Kidney capillary endothelial cell (primary cell): Measurements from ENCODE around the gene PAM.

ENCODE experiments used
- DNase-seq: peaks from one replicate; pipeline ENCODE4 v3.0.0-alpha.2; 2018; ENCODE audit warnings: low spot score

PAM gene

GRCh38 chr5:102863058-102863457 lies 108.0 kb downstream of the PAM start:
- no peak for DNase-seq

GRCh38 chr5:102863764-102864560 lies 108.9 kb downstream of the PAM start:
- DNase-seq: peak; percentile 10

GRCh38 chr5:102865171-102865509 lies 110.0 kb downstream of the PAM start:
- DNase-seq: peak; percentile 30

- peak; percentile 84 for DNase-seq
Observed at GRCh38 chr5:102865510-102866236, 110.6 kb downstream of the PAM start.

- peak; percentile 40 for DNase-seq
Observed at GRCh38 chr5:102866237-102866600, 111.1 kb downstream of the PAM start.

GRCh38 chr5:102867992-102868662 lies 113.0 kb downstream of the PAM start:
- DNase-seq: peak; percentile 10

- no peak for DNase-seq
Observed at GRCh38 chr5:102869230-102869629, 114.1 kb downstream of the PAM start.

DNA sequence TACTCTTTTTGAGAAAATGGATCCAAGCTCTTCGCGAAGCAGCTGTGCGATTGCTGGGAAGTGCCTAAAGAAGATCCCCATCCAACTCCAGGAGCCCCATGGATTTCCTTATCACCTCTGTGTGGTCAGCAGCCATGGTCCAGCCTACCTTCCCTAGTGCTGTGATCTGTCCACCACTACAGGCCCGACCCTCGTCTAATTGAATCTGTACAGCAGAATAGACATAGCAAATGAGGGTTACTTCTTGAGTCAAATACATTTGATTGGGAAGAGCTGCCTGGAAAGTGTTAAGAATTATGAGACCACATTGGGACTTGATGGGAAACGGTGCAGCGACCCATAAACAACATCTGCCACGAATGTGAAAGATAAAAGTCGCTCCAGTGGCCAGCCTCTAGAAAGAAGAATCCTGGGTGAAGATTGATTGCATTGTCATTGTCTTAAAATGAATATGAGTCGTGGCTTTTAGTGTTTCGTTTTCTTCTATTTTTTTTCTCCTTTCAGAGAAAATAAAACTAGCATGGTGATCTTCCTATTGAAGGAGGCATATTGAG lies 118.4 kb downstream of the PAM start:
- no peak for DNase-seq

- no peak for DNase-seq
Observed at GRCh38 chr5:102874054-102874453, 118.9 kb downstream of the PAM start.

- DNase-seq: no peak
Observed at GRCh38 chr5:102875721-102876123, 120.6 kb downstream of the PAM start.

GRCh38 chr5:102876610-102877009 lies 121.5 kb downstream of the PAM start:
- no peak for DNase-seq

DNA sequence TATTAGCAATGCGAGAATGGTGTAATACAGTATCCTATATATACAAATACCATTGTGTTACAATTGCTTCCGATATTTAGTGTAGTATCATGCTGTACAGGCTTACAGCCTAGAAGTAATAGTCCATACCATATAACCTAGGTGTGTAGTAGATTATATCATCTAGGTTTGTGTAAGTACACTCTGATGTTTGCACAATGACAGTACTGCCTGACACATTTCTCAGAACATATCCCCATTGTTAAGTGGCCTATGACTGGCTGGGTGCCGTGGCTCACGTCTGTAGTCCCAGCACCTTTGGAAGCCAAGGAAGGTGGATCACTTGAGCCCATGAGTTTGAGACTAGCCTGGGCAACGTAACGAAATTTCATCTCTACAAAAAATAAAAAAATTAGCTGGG lies 124.6 kb downstream of the PAM start:
- no peak for DNase-seq

- no peak for DNase-seq
Observed at GRCh38 chr5:102886586-102886985, 131.5 kb downstream of the PAM start.

DNA sequence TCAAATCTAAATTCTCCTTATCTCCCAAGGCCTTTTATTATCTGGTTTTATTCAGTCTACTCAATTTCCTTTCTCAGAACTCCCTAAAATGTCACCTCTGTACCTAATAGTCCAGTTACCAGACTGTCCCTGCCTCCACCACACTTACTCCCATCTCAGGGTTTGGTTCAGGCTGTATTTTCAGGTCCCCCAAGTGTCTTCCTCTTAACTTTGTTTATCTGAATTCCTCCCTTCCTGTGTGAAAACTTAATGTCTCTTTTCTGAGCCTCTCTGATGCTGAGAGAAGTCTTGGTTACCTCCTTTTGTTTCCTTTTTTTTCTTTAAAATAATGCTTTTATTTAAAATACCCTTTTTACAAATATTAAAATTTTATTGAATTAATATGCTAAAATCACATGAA lies 133.4 kb downstream of the PAM start:
- DNase-seq: no peak

DNA sequence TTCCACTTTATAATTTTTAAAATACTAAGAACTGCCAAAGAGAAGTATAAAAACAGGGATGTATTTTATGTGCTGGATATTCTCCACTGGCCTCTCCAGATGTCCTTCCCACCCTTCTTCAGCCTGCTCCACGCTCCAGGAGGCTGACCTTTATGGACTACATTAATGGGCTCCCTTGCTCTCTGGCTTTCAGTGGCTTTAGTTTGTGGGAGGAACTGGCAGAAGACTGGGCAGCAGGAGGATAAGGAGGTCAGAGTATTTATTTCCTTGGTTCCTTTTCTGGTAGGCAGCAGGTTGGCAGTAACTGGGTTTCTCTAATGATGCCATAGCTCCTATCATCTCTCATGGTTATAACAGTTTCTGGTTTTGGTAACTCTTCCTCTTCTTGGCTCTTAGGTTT lies 133.9 kb downstream of the PAM start:
- no peak for DNase-seq

DNA sequence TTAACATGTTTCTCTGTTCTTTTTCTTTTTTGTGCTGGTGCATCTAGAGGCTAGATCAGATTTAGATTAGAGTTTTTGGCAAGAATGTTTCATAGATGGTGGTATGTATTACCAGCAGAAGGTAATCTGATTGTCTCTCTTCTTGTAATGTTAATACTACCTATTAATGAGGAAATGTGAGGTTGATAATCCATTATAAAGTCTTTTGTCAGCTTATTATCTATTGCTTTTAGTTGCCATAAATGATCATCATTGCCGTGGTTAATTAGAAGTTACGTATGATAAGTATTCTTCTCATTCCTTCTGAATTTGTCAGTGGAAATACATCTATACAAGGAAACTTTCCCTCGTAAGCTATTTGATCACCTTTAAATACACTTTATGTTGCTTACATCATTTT lies 135.0 kb downstream of the PAM start:
- DNase-seq: no peak

GRCh38 chr5:102891175-102891574 lies 136.1 kb downstream of the PAM start:
- no peak for DNase-seq

- no peak for DNase-seq
Observed at GRCh38 chr5:102893942-102894341, 138.8 kb downstream of the PAM start.

GRCh38 chr5:102895234-102895633 lies 140.1 kb downstream of the PAM start:
- DNase-seq: no peak

DNA sequence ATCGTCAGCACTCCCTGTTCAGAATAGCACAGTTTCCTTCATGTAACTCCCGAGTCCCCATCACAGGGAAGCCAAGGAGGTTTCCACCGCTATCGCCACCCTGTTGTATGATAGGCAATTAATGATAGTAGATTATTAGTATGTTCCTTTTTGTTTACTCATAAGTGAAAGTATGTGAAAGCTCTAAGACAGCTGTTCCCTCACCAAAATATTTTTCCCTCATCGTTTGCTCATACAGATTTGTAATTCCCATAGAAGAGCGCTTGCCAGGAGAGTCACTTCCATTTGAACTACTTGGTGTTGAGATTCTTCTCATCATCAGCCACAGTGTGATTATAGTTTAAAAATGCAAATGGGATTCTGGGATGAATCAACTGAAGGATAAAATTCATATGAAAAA lies 140.9 kb downstream of the PAM start:
- DNase-seq: no peak

GRCh38 chr5:102901424-102902134 lies 146.5 kb downstream of the PAM start:
- DNase-seq: peak; percentile 30

DNA sequence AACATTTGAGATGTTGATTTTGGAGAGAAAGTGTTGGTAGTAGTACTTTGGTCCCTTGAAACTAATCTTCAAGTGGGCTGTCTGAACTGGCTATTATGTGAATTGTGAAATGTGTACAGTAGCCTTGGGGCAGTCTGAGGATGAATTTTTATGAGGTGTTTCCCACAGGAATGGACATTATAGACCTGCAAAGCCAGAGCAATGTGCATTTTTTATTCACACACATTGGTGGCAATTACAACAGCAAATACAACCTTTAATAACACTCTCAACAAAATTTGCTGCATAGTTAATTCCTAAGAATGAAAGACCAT lies 147.0 kb downstream of the PAM start:
- DNase-seq: no peak
